ENCODE data around the gene INHBB.

DNA sequence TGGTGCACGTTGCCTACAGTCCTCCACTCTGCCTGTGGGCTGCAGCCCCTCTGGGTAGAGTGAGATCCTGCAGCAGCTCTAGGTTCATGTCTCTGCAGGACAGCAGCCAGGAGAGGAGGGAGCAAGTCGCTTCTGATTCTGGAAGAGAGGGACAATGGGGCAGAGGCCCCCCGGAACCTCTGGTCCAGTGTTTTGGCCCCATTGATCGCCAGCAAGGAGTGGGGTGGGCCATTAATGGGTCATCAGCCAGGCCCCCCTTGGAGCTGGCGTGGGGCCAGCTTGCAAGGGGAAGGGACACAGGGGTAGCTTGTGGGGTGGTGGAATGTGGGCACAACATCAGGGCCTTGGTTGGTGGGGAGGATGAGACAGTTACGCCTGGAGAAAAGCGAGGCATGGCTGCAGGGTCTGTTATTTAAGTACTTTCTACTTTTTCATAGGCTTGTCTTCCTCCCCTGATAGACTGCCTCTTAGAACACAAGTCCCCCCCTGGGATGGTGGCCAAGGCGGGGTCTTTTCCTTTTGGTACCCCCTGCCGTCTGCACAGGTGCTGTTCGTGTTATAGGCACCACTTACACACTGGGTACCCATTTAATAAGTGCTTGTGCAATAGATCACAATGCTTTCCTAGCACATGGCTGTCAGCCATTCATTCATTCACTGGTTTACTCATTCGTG lies 44.6 kb downstream of the INHBB start:
- TF ChIP-seq, protein P1, sequence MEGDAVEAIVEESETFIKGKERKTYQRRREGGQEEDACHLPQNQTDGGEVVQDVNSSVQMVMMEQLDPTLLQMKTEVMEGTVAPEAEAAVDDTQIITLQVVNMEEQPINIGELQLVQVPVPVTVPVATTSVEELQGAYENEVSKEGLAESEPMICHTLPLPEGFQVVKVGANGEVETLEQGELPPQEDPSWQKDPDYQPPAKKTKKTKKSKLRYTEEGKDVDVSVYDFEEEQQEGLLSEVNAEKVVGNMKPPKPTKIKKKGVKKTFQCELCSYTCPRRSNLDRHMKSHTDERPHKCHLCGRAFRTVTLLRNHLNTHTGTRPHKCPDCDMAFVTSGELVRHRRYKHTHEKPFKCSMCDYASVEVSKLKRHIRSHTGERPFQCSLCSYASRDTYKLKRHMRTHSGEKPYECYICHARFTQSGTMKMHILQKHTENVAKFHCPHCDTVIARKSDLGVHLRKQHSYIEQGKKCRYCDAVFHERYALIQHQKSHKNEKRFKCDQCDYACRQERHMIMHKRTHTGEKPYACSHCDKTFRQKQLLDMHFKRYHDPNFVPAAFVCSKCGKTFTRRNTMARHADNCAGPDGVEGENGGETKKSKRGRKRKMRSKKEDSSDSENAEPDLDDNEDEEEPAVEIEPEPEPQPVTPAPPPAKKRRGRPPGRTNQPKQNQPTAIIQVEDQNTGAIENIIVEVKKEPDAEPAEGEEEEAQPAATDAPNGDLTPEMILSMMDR (IDR thresholded peaks at IDR 0.05), result no peak
- TF ChIP-seq POLR2A (IDR thresholded peaks at IDR 0.05) (no peak), POLR2AphosphoS5 (IDR thresholded peaks at IDR 0.05) (no peak), EP300 (IDR thresholded peaks at IDR 0.05) (no peak)
